HG03469 (cell line): ENCODE data around the gene FBXO33.
"Not testable (repeated sequence)": the region's sequence is repeated elsewhere in the genome, so short reads cannot be mapped to it uniquely, and the experiment has no call there.

Experiments used
- ATAC-seq: cut with Tn5 transposase; IDR thresholded peaks from one replicate; pipeline ENCODE4 v1.9.1; 2021; ENCODE audit warnings: mild to moderate bottlenecking, moderate library complexity, moderate number of reproducible peaks; ENCODE audit not compliant: unreplicated experiment

FBXO33 gene

DNA sequence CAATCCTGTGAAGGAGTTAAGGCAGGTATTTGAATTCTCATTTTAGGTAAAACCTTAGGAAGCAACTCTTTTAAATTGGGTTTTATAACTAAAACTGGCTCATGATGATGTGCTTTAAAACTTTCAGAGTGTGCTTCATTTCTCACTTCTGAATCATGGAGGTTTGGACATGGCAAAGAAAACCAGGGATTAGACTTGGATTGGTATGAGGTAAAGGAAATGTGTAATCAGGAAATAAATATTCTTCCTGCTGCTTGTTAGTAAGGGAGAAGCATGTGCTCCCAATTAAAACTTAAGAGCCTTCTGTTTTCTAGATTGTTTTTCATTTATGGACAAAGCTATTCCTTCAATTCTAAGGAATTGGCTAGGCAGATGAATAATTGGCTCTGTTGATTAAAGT lies 57.4 kb downstream of the FBXO33 start:
- no peak for ATAC-seq

DNA sequence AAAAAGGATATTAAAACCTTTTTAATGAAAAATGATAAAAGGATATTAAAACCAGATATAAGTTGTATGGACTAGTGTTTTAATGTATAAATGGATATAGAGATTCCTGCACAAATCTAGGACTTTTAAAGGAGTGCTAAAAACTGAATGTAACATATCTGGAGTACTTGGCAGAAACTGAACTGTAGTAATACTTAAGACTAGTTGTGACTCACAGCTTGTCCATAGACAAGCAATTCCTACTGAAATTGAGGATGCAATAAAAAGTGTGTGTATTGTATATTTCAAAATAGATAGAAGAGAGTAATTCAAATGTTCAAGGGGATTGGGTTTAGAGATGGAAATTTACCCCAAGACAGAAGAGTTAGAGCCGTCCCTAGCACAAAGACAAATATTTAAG lies 59.6 kb downstream of the FBXO33 start:
- ATAC-seq, result no peak

DNA sequence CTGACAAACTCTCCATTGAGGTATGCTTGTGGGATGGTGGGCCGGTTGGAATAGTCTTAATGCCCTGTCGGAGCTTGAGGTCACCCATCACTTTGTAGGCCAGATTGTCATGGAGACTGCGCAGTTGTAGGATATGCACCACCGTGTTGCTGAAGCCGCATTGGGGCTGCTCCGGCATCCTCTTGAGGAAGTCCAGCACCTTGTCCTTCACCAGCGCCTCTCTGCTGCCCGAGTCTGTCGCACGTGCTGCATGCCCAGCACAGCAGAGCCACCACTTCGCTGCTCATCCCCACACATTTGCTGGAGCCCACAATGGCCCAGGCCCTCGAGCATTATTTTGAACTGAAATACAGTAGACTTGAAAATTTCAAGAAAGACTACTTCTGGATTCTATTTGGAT lies 61.8 kb downstream of the FBXO33 start:
- no peak for ATAC-seq

DNA sequence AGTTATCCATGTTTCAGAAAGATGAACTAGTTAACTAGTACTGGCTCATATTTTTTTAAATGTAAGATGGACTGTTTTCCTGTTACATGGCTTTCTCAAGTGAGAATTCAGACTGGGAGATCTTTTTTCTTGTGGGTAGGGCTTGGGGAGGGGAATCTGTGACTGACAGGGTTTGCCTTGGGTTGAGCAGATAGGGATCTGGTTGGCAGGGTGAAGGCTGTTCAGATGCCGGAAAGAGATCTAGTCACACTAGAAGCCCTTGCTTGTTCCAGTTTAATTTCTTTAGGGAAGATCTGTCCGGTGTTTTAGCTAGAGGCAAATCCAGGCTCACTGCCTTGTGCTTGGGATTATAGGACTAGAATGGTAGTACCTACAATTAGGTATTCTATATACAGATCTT lies 63.2 kb downstream of the FBXO33 start:
- no peak for ATAC-seq

DNA sequence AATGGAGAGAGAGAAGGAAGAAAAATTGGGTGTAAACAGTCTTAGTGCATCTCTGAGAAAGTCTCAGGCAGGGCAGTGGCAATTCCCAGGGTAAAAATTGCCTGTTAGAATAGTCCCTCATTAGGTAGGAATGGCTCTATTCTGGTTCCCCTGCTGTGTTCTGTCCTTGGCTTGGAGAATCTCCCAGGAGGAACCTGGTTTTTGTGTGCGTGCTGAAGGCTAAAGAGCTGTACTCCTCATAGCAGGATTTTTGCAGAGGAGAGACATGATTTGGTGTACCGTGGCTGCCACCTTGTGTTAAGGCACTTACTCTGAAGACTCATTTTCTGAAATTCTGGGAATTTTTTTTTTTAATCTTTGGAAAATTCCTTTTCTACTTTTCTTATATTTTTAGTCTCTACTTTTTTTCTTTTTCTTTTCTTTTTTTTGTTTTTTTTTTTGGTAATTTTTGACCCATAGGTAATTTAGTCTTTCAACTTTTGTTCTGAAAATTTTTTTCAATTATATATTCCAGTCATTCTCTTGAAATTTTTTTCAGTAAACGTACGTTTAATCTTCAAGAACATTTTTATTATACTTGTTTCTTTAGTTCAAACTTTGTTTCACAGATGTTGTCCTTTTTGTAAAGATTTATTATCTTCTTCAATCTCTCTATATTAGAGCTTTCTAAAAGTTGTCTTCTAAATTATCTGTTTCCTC lies 63.8 kb downstream of the FBXO33 start:
- no peak for ATAC-seq

DNA sequence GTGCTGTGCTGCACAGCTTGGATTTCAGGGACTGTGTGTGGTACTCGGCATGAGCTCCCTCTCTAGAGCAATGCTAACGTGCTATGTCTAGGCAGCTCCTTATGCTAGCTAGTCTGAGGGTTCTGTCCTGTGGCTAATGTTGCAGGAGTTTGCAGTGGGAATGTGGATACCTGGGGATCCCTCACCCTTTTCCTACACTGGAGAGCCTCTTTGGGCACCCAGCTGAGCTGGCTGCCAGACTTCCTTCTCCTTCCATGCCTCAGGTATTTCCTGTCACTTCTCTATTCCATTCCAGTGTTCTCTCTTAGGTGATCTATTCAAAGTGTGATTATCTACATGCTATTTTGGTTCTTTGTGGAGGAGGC lies 64.9 kb downstream of the FBXO33 start:
- no peak for ATAC-seq

DNA sequence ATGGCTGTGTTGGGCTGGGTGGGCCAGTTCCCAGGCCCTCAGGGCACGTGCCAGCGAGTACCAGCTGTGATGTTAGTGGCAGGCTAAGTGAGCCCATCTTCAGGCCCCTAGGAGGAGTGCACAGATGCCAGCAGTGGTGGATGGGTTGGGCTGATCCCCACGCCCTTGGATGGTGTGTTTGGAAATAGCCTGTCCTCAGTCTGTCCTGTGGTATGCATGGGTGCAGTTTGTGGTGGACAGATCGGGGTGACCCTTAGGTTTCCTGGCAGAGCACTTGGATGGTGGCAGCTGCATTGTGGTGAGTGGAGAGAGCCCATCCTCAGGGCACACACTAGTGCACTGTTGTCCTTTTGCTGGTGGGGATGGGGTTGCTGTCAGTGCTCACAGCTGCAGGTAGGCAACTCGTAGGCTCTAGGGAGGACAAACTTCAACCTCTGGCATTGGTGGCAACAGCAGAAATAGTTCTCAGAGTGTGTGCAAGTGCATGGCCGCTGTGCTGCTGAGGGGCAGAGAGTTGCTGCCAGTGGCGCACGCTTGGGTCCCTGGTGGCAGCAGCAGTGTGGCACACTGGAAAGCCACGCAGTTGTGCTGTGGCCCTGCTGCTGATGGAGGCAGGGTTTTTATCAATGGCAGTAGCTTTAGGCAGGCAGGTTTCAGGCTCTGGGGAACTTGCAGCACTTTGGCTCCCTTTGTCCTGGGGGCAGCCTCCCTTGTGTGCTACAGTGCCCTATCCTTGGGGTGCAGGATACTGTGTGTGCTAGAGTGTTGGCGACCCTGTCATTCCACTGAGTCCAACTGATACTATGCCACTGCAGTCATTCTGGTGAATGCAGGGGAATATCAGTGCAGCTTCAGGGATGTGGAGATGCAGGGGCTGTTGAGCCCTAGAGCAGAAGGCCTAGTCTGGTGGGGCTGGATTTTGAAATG lies 65.5 kb downstream of the FBXO33 start:
- no peak for ATAC-seq

DNA sequence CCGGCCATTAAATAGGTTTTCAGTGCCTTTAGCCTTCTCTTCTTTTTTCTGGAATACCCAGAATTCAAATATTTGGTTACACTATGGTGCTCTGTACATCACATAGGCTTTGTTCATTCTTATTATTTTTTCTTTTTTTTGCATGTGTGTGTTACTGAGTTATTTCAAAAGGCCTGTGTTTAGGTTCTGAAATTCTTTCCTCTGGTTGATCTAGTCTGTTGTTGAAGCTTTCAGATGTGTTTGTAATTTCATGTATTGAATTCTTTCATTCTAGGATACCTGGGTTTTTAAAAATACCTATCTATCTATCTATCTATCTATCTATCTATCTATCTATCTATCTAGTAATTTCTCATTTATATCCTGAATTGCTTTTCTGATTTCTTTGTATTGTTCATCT lies 66.9 kb downstream of the FBXO33 start:
- no peak for ATAC-seq

DNA sequence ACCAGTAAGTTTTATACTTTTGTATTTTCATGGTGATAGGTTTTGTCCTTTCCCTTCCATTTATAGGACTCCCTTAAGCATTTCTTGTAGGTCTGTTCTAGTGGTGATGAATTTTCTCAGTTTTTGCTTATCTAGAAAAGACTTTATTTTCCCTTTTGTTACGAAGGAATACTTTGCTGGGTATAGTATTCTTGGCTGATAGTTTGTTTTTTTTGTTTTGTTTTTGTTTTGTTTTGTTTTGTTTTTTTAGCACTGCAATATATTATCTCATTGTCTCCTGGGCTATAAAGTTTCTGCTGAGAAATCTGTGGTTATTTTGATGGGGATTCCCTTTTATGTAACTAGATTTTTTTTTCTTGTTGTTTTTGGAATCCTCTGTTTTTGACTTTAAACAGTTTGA lies 67.7 kb downstream of the FBXO33 start:
- no peak for ATAC-seq

DNA sequence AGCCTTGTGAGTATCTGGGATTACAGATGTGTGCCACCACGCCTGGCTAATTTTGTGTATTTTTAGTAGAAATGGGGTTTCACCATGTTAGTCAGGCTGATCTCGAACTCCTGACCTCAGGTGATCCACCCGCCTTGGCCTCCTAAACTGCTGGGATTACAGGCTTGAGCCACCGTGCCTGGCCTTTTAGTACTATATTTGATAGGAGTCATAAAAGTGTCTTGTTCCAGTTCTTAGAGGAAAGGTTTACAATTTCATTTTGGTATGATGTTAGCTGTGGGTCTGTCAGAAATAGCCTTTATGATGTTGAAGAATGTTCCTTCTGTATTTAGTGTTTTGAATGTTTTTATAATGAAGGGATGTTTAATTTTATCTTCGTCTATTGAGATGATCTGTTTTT lies 70.7 kb downstream of the FBXO33 start:
- not testable (repeated sequence) for ATAC-seq

DNA sequence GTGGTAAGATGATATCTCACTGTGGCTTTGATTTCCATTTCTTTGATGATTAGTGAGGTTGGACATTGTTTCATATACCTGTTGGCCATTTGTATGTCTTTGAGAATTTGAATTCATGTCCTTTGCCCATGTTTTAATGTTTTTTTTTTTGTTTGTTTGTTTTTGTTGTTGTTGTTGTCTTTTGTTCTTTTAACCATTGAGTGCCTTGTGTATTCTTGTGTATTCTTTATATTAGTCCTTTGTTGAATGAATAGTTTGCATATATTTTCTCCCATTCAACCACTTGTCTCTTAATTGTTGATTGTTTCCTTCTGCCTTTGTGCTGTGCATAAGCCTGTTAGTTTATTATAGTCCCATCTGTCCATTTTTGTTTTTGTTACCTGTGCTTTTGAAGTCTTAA lies 71.9 kb downstream of the FBXO33 start:
- no peak for ATAC-seq

DNA sequence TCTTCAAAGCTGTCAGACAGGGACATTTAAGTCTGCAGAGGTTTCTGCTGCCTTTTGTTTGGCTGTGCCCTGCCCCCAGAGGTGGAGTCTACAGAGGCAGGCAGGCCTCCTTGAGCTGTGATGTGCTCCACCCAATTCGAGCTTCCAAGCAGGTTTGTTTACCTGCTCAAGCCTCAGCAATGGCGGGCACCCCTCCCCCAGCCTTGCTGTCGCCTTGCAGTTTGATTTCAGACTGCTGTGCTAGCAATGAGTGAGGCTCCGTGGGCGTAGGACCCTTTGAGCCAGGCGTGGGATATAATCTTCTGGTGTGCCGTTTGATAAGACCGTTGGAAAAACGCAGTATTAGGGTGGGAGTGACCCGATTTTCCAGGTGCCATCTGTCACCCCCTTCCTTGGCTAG lies 73.2 kb downstream of the FBXO33 start:
- not testable (repeated sequence) for ATAC-seq

DNA sequence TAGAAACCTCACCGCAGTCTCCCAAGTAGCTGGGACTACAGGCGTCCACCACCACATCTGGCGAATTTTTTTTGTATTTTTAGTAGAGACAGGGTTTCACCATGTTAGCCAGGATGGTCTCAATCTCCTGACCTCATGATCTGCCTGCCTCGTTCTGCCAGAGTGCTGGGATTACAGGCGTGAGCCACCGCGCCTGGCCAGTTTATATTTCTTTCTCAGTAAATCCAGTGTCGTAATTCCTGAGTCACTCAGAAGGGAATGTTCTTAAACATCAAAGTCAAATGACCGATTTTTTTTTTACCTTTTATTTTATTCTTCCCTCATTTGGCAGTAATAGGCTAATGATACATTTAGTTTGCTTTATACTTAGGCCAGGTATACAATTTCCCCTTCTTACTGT lies 80.5 kb downstream of the FBXO33 start:
- ATAC-seq, result no peak

DNA sequence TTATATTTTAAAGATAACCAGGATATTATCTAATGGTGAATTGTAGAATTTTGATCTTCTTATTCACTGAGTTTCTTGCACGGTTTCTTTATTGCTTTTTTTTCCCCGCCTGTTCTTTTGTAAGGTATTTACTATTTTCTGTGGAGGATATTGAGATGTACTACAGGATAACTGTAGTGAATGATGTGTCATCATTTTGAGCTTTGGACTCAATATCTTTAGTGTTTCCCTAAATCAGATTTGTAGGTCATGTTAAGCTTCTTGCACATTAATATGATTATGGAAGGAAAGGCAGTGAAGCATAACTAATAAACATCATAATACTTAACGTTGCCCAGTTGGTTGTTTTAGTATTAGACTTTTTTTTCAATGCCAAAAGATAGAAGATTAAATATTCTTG lies 81.4 kb downstream of the FBXO33 start:
- no peak for ATAC-seq
